MCF 10A (cell line): ENCODE measurements around the gene ZNF25. TPM values are rescaled to one million over a fixed set of nuclear protein-coding genes. Genes with fewer than 3 reads are reported as not detected.

Source experiments
- BruUV-seq: library from RNA; stranded (reverse); fragments of 400-500 nt; replicated peaks from 2 replicates; lab custom pipeline; 2021; lab: Mats Ljungman, UMichigan
- CTCF ChIA-PET: fragments of 300-600 bp; sonication (Branson Sonifier 250); formaldehyde crosslinking; extraction: SDS; loops from one replicate; lab custom pipeline; 2021; ENCODE audit warnings: antibody characterized with exemption, inconsistent platforms; lab: Yijun Ruan, JAX
- POLR2A ChIA-PET: fragments of 300-600, 350-650 bp; sonication (Branson Sonifier 250); formaldehyde crosslinking; extraction: SDS; loops from one replicate; lab custom pipeline; 2020; ENCODE audit warnings: antibody characterized with exemption, inconsistent platforms; lab: Yijun Ruan, JAX
- DNase-seq: peaks from one replicate; pipeline ENCODE4 v3.0.0-alpha.2; 2018; ENCODE audit not compliant: unreplicated experiment
- H3K27ac Mint-ChIP-seq: one replicate; pipeline ENCODE4 v1.8.0; 2022; ENCODE audit warnings: mild to moderate bottlenecking, low read depth, mixed read lengths; ENCODE audit not compliant: unreplicated experiment
- H3K27me3 Mint-ChIP-seq: one replicate; pipeline ENCODE4 v1.8.0; 2022; ENCODE audit warnings: mixed read lengths; ENCODE audit not compliant: insufficient read depth, unreplicated experiment
- H3K36me3 Mint-ChIP-seq: one replicate; pipeline ENCODE4 v1.8.0; 2022; ENCODE audit warnings: mild to moderate bottlenecking, moderate library complexity, mixed read lengths; ENCODE audit not compliant: insufficient read depth, unreplicated experiment
- H3K4me1 Mint-ChIP-seq: one replicate; pipeline ENCODE4 v1.8.0; 2022; ENCODE audit warnings: mixed read lengths; ENCODE audit not compliant: insufficient read depth, unreplicated experiment
- H3K4me3 Mint-ChIP-seq: one replicate; pipeline ENCODE4 v1.8.0; 2022; ENCODE audit warnings: mild to moderate bottlenecking, moderate library complexity, mixed read lengths; ENCODE audit not compliant: unreplicated experiment
- H3K9me3 Mint-ChIP-seq: one replicate; pipeline ENCODE4 v1.8.0; 2022; ENCODE audit warnings: mixed read lengths; ENCODE audit not compliant: unreplicated experiment
- intact Hi-C: fragments of 100-400 bp; cut with micrococcal nuclease; formaldehyde crosslinking; loops from 2 replicates; pipeline ENCODE4 v1.14.1; 2022
- total RNA-seq: library from RNA; stranded (reverse); gene quantifications from 2 replicates; pipeline ENCODE4 v1.2.3, GENCODE V29; 2022
- TF ChIP-seq, protein P1 (sequence below): fragments of 200-600 bp; IDR thresholded peaks from one replicate; pipeline ENCODE4 v1.8.0; 2022; ENCODE audit warnings: antibody characterized with exemption, mild to moderate bottlenecking; ENCODE audit not compliant: unreplicated experiment

The ZNF25 gene
- total RNA-seq, 1 experiment from 2014 or later, result 7.2 TPM

DNA sequence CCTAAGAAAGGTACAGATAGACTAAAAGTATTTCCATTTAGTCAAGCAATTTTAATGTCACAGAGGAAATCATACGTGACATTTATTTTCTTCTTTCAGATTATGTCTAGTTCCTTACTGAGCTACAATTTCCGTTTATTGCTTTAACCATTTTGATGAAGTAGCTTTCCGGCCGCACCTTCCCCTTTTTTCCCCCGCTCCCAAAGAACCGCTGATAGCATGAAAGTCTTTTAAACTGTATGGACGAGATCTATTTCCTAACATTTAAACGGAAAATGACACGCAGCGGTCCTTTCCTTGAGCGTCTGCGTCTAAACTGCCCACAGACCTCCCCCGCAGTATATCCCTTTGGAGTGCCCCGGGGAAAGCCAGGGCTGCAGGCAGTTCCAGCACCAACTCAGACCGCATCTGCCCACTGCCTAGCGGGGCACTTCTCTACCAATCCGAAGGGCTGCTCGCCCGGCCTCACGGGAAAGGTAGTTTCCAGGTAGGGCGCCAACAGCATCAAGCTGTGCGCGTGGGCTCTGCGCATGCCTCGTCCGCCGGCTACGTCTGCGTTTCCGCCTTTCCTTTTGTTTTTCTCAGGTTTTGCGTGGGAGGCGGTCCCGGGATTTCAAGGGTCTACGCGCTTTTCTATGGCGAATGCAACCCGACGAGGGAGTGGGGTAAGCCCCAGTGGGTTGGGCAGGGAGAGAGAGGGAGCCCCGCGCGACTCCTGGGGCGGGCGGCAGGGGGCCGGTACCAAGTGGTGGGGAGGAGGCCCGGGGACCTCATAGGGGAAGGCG, 33.9 kb upstream of the ZNF25 start, which contains the start of gene ZNF33A:
Gene ZNF33A, plus strand, starts transcription at position 557 of the 785 bp plus-strand sequence. CDS start 1,667 bp downstream, outside the sequence.
- ChIA-PET POLR2A (interaction anchor here (0.7 to 4.3 kb wide), 13 partner anchors 9 to 710 kb away, joined by 3 to 52 read pairs (median 5); partner anchors contain the start of genes ZNF248 and ZNF25), CTCF (interaction anchor here (0.6 to 1.4 kb wide), 4 partner anchors 32 to 575 kb away, joined by 3 to 8 read pairs (median 4); no protein-coding TSS in a partner anchor)
- intact Hi-C loops, result loop anchor here (1.0 to 5.0 kb wide), 3 partner anchors 34 to 84 kb away; partner anchors contain the start of genes ZNF25 and ZNF37A
- peak; percentile 94 for DNase-seq
- no TSS peak for BruUV-seq
- no peaks in the 10 kb centered on the region for H3K4me1 Mint-ChIP-seq
- H3K9me3 Mint-ChIP-seq, result no peaks in the 10 kb centered on the region
- peak within 1 kb of the TSS; percentile 90 for H3K4me3 Mint-ChIP-seq
- TF ChIP-seq, protein P1, sequence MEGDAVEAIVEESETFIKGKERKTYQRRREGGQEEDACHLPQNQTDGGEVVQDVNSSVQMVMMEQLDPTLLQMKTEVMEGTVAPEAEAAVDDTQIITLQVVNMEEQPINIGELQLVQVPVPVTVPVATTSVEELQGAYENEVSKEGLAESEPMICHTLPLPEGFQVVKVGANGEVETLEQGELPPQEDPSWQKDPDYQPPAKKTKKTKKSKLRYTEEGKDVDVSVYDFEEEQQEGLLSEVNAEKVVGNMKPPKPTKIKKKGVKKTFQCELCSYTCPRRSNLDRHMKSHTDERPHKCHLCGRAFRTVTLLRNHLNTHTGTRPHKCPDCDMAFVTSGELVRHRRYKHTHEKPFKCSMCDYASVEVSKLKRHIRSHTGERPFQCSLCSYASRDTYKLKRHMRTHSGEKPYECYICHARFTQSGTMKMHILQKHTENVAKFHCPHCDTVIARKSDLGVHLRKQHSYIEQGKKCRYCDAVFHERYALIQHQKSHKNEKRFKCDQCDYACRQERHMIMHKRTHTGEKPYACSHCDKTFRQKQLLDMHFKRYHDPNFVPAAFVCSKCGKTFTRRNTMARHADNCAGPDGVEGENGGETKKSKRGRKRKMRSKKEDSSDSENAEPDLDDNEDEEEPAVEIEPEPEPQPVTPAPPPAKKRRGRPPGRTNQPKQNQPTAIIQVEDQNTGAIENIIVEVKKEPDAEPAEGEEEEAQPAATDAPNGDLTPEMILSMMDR, result no peak
- H3K27ac Mint-ChIP-seq, result peak within 1 kb of the TSS; percentile 99
- no peaks in the 10 kb centered on the region for H3K27me3 Mint-ChIP-seq
- peaks cover 49% of the 10 kb centered on the region for H3K36me3 Mint-ChIP-seq

DNA sequence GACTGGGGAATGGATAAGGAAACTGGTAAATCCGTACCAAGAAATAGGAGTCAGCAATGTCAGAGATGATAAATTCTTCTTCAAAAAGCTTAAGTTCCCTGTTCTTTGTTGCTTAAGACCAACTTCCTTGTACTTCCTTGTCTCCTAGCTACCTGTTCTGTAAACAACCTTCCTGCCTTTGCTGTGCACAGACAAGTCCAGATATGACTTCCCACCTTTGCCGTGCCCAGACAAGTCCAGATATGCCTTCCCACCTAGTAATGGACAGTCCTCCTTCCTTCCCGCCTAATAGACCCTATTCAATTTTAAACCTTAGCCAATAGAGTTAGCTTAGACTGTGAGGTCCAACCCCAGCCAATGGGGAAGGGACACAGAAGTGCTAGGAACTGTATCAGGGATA, 31.5 kb upstream of the ZNF25 start:
- CTCF ChIA-PET, result interaction anchor here (0.6 to 1.7 kb wide), 3 partner anchors 18 to 358 kb away, joined by 3 to 6 read pairs (median 6); no protein-coding TSS in a partner anchor
- BruUV-seq, result no TSS peak
- POLR2A ChIA-PET, result interaction anchor here (0.6 to 1.7 kb wide), 2 partner anchors 32 to 265 kb away, joined by 4 to 14 read pairs; partner anchors contain the start of gene ZNF25
- DNase-seq, result peak; percentile 77
- Mint-ChIP-seq H3K4me1 (no peaks in the 10 kb centered on the region), H3K9me3 (no peaks in the 10 kb centered on the region), H3K27ac (no peak overlapping the region), H3K36me3 (peaks cover 26% of the 10 kb centered on the region), H3K27me3 (no peaks in the 10 kb centered on the region), H3K4me3 (no peak overlapping the region)
- intact Hi-C loops, result no loop called here
- TF ChIP-seq, protein P1, result no peak

DNA sequence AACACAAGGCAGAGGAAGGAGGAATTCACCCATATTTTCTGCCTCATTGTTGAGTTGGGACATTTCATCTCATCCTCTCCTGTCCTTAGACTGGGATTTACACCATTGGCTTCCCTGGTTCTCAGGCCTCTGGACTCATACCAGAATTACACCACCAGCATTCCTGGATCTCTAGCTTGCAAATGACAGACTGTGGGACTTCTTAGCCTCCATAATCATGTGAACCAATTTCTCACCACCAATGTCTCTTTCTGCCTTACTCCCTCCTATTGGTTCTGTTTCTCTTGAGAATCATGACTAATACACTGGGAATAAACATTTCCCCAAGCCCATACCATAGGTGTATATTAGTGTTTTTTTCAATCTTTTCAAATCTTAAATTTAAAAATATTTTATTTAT, 31.1 kb upstream of the ZNF25 start:
- POLR2A ChIA-PET, result interaction anchor here (0.6 to 1.7 kb wide), 2 partner anchors 31 to 265 kb away, joined by 4 to 14 read pairs; partner anchors contain the start of gene ZNF25
- TF ChIP-seq, protein P1, result no peak
- CTCF ChIA-PET, result interaction anchor here (0.6 to 1.7 kb wide), 3 partner anchors 18 to 358 kb away, joined by 3 to 6 read pairs (median 6); no protein-coding TSS in a partner anchor
- Mint-ChIP-seq H3K9me3 (no peaks in the 10 kb centered on the region), H3K27me3 (no peaks in the 10 kb centered on the region), H3K4me1 (no peaks in the 10 kb centered on the region), H3K4me3 (no peak overlapping the region), H3K27ac (no peak overlapping the region), H3K36me3 (peaks cover 21% of the 10 kb centered on the region)
- intact Hi-C loops, result no loop called here
- no peak for DNase-seq
- BruUV-seq, result no TSS peak

DNA sequence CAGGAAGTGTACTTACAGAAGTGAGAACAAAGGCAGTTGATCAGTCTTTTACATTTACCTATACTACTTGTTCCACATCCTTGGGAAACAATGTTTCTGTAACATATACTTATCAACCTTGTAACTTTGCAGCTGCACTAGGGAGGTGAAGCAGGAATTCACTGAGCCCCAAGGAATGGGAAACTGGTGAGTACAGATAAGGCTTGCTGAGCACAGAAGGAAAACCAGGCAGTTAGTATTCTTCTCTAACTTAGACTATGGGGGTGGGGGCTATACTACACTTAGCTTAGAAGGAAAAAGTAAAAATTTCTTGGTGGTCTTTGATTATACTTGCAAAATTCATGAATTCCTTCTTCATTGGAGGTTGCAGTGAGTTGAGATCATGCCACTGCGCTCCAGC, 27.1 kb upstream of the ZNF25 start:
- intact Hi-C loops, result no loop called here
- Mint-ChIP-seq H3K27ac (no peak overlapping the region), H3K27me3 (no peaks in the 10 kb centered on the region), H3K9me3 (no peaks in the 10 kb centered on the region), H3K4me1 (no peaks in the 10 kb centered on the region), H3K4me3 (no peak overlapping the region), H3K36me3 (no peaks in the 10 kb centered on the region)
- TF ChIP-seq, protein P1, result no peak
- ChIA-PET CTCF (interaction anchor here (1.3 kb wide), 1 partner anchor 11 kb away, joined by 7 read pairs; no protein-coding TSS in a partner anchor), POLR2A (no interaction called here)
- no TSS peak for BruUV-seq
- DNase-seq, result no peak
